HepG2 (cell line): ENCODE results near the gene NINL. TPM values are rescaled to one million over a fixed set of nuclear protein-coding genes. Genes with fewer than 3 reads are reported as not detected.

Experiments
- ATM ChIP-seq: fragments of 450-650 bp; IDR thresholded peaks from 2 replicates; pipeline ENCODE4 v1.7.1; 2017; ENCODE audit warnings: mild to moderate bottlenecking, borderline replicate concordance
- CBX2 ChIP-seq, 2 experiments: fragments of 200-600 bp in 1 of 2; sonication (generic); formaldehyde crosslinking in 1 of 2; IDR thresholded peaks; 2 replicates each; pipeline versions ENCODE4 v1.7.0 to v1.8.1; 2018 to 2022; ENCODE audit warnings: low read depth in 2 of 2, low read length in 1 of 2, mild to moderate bottlenecking in 1 of 2, missing genetic modification reagents in 1 of 2
- FLYWCH1 ChIP-seq: sonication (generic); formaldehyde crosslinking; IDR thresholded peaks from 2 replicates; pipeline ENCODE4 v1.8.1; 2023; ENCODE audit warnings: mild to moderate bottlenecking, missing genetic modification reagents
- GPN1 ChIP-seq: sonication (generic); formaldehyde crosslinking; IDR thresholded peaks from 2 replicates; pipeline ENCODE4 v1.5.1; 2020; ENCODE audit warnings: missing genetic modification reagents, borderline replicate concordance
- KLF12 ChIP-seq: sonication (generic); formaldehyde crosslinking; IDR thresholded peaks from 2 replicates; pipeline ENCODE4 v1.4.0; 2020; ENCODE audit warnings: missing genetic modification reagents, borderline replicate concordance
- NRL ChIP-seq: sonication (generic); formaldehyde crosslinking; IDR thresholded peaks from 2 replicates; pipeline ENCODE4 v1.5.0; 2020; ENCODE audit warnings: missing genetic modification reagents, mild to moderate bottlenecking, moderate library complexity, borderline replicate concordance
- TARDBP ChIP-seq: sonication (generic); formaldehyde crosslinking; IDR thresholded peaks from 2 replicates; pipeline ENCODE4 v1.8.0; 2022; ENCODE audit warnings: mild to moderate bottlenecking, missing genetic modification reagents
- THAP11 ChIP-seq: IDR thresholded peaks from 2 replicates; pipeline ENCODE4 v1.6.1; 2016; ENCODE audit warnings: missing biosample characterization, missing genetic modification reagents
- TP53 ChIP-seq: sonication (generic); formaldehyde crosslinking; conservative IDR thresholded peaks from 2 replicates; pipeline ENCODE4 v1.4.0; 2020; ENCODE audit warnings: missing genetic modification reagents
- TSC22D2 ChIP-seq: sonication (generic); formaldehyde crosslinking; IDR thresholded peaks from 2 replicates; pipeline ENCODE4 v1.5.1; 2020; ENCODE audit warnings: missing genetic modification reagents, mild to moderate bottlenecking, borderline replicate concordance
- ZNF383 ChIP-seq: sonication (generic); formaldehyde crosslinking; IDR thresholded peaks from 2 replicates; pipeline ENCODE4 v1.4.0; 2020; ENCODE audit warnings: missing genetic modification reagents, mild to moderate bottlenecking, borderline replicate concordance
- ZNF775 ChIP-seq: sonication (generic); formaldehyde crosslinking; IDR thresholded peaks from 2 replicates; pipeline ENCODE4 v1.4.0; 2020; ENCODE audit warnings: missing genetic modification reagents, mild to moderate bottlenecking, moderate library complexity, borderline replicate concordance
- polyA plus RNA-seq, 8 experiments: library from polyadenylated mRNA; depleted of rRNA in 3 of 8; stranded (reverse) in 7 of 8; unstranded in 1 of 8; fragments of >200 nt; fragmentation: Illumina TruSeq in 4 of 8; extraction: Trizol in 4 of 8; gene quantifications; 2 replicates each; pipeline versions ENCODE4 v1.2.1 to v1.2.3, GENCODE V29; 2011 to 2016; ENCODE audit warnings: low read depth in 4 of 8, missing spikeins in 1 of 8, mixed read lengths in 1 of 8; ENCODE audit not compliant: insufficient read depth in 1 of 8
- total RNA-seq, 5 experiments: library from RNA; depleted of rRNA; stranded (reverse); fragments of >200 nt; fragmentation: Illumina TruSeq; extraction: Trizol; gene quantifications; 2 replicates each; pipeline ENCODE4 v1.2.3, GENCODE V29; 2016; ENCODE audit warnings: low read depth in 1 of 5
- TF ChIP-seq, protein P1 (sequence below): IDR thresholded peaks from 2 replicates; pipeline ENCODE4 v1.6.1; 2016; ENCODE audit warnings: low read depth, control low read depth
- TF ChIP-seq, protein P2 (sequence below): sonication (generic); formaldehyde crosslinking; IDR thresholded peaks from 2 replicates; pipeline ENCODE4 v1.8.1; 2023; ENCODE audit warnings: missing genetic modification reagents, inconsistent platforms, borderline replicate concordance
- TF ChIP-seq, protein P3 (sequence below): sonication (generic); formaldehyde crosslinking; IDR thresholded peaks from 2 replicates; pipeline ENCODE4 v1.4.0; 2020; ENCODE audit warnings: missing genetic modification reagents, borderline replicate concordance
- TF ChIP-seq, protein P4 (sequence below): sonication (generic); formaldehyde crosslinking; IDR thresholded peaks from 2 replicates; pipeline ENCODE4 v1.5.0; 2020; ENCODE audit warnings: mild to moderate bottlenecking, missing genetic modification reagents
- TF ChIP-seq, protein P5 (sequence below): sonication (generic); formaldehyde crosslinking; IDR thresholded peaks from 2 replicates; pipeline ENCODE4 v1.4.0; 2020; ENCODE audit warnings: mild to moderate bottlenecking, missing genetic modification reagents

NINL gene
- total and polyA plus RNA-seq, 2 of the 13 experiments (the other 11 are each of a cell fraction or from before 2014, with no cell fraction given): 32.3 to 34.3 TPM

DNA sequence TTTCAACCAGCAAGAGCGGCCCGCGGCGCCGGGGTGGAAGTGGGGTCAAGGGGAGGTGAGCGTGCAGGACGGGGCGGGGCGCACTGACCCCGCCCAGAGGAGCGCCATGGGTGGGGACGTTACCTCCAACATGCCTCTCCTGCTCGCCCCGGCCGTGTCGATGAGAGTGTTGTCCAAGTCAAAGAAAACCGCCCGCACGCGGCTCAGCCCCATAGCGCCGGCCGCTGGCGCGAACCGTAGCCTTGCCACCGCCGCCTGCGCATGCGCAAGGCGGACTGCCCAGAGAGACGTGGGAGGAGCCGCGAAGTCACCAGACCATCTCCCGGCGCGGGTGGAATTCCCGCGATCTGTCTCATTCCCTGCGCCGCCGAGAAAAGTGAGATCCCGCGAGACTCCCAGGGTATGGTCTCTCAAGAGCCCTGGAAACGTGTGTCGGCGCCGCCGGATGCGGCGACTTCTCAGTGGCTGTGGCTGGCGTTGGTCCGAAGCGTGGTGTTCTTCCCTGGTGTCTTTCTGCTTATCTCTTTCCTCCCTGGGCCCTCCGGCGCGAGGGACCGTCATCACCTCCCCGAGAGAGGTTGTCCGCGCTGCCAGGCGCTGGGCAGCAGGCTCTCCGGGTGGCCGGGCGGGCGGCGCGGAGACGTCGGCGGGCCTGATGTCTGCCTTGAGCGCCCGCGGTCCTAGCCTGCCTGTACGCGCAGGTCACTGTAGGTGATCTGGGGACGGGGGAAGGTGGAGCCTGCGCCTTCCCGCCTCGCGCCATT is 38.6 kb upstream of the NINL start, which contains the start of gene NANP (continued):
- TF ChIP-seq, protein P1, sequence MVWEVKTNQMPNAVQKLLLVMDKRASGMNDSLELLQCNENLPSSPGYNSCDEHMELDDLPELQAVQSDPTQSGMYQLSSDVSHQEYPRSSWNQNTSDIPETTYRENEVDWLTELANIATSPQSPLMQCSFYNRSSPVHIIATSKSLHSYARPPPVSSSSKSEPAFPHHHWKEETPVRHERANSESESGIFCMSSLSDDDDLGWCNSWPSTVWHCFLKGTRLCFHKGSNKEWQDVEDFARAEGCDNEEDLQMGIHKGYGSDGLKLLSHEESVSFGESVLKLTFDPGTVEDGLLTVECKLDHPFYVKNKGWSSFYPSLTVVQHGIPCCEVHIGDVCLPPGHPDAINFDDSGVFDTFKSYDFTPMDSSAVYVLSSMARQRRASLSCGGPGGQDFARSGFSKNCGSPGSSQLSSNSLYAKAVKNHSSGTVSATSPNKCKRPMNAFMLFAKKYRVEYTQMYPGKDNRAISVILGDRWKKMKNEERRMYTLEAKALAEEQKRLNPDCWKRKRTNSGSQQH: peak; percentile 84; the same call in 1 of the 2 replicates
- TF ChIP-seq CBX2 (IDR thresholded peaks at IDR 0.05; ENCODE audit: low read depth, low read length) (no peak), CBX2 (CRISPR knock-in tag; IDR thresholded peaks at IDR 0.05; ENCODE audit: low read depth) (peak; percentile 100), KLF12 (peak; percentile 69), THAP11 (CRISPR knock-in tag) (peak; percentile 91), FLYWCH1 (CRISPR knock-in tag) (peak; percentile 98), NRL (peak; percentile 100), ZNF383 (CRISPR knock-in tag) (no peak), TP53 (CRISPR knock-in tag) (peak; percentile 74; the same call in 1 of the 2 replicates), TSC22D2 (CRISPR knock-in tag) (peak; percentile 92; the same call in 1 of the 2 replicates), ZNF775 (CRISPR knock-in tag) (peak; percentile 82; the same call in 1 of the 2 replicates), GPN1 (peak; percentile 81; the same call in 1 of the 2 replicates), ATM (no peak), TARDBP (peak; percentile 89)
- TF ChIP-seq, protein P2, sequence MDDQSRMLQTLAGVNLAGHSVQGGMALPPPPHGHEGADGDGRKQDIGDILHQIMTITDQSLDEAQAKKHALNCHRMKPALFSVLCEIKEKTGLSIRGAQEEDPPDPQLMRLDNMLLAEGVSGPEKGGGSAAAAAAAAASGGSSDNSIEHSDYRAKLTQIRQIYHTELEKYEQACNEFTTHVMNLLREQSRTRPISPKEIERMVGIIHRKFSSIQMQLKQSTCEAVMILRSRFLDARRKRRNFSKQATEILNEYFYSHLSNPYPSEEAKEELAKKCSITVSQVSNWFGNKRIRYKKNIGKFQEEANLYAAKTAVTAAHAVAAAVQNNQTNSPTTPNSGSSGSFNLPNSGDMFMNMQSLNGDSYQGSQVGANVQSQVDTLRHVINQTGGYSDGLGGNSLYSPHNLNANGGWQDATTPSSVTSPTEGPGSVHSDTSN (CRISPR knock-in tag): peak; percentile 87; the same call in 1 of the 2 replicates
- TF ChIP-seq, protein P3, sequence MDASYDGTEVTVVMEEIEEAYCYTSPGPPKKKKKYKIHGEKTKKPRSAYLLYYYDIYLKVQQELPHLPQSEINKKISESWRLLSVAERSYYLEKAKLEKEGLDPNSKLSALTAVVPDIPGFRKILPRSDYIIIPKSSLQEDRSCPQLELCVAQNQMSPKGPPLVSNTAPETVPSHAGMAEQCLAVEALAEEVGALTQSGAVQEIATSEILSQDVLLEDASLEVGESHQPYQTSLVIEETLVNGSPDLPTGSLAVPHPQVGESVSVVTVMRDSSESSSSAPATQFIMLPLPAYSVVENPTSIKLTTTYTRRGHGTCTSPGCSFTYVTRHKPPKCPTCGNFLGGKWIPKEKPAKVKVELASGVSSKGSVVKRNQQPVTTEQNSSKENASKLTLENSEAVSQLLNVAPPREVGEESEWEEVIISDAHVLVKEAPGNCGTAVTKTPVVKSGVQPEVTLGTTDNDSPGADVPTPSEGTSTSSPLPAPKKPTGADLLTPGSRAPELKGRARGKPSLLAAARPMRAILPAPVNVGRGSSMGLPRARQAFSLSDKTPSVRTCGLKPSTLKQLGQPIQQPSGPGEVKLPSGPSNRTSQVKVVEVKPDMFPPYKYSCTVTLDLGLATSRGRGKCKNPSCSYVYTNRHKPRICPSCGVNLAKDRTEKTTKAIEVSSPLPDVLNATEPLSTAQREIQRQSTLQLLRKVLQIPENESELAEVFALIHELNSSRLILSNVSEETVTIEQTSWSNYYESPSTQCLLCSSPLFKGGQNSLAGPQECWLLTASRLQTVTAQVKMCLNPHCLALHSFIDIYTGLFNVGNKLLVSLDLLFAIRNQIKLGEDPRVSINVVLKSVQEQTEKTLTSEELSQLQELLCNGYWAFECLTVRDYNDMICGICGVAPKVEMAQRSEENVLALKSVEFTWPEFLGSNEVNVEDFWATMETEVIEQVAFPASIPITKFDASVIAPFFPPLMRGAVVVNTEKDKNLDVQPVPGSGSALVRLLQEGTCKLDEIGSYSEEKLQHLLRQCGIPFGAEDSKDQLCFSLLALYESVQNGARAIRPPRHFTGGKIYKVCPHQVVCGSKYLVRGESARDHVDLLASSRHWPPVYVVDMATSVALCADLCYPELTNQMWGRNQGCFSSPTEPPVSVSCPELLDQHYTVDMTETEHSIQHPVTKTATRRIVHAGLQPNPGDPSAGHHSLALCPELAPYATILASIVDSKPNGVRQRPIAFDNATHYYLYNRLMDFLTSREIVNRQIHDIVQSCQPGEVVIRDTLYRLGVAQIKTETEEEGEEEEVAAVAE: peak; percentile 95
- TF ChIP-seq, protein P4, sequence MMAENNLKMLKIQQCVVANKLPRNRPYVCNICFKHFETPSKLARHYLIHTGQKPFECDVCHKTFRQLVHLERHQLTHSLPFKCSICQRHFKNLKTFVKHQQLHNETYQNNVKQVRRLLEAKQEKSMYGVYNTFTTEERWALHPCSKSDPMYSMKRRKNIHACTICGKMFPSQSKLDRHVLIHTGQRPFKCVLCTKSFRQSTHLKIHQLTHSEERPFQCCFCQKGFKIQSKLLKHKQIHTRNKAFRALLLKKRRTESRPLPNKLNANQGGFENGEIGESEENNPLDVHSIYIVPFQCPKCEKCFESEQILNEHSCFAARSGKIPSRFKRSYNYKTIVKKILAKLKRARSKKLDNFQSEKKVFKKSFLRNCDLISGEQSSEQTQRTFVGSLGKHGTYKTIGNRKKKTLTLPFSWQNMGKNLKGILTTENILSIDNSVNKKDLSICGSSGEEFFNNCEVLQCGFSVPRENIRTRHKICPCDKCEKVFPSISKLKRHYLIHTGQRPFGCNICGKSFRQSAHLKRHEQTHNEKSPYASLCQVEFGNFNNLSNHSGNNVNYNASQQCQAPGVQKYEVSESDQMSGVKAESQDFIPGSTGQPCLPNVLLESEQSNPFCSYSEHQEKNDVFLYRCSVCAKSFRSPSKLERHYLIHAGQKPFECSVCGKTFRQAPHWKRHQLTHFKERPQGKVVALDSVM: peak; percentile 85
- TF ChIP-seq, protein P5, sequence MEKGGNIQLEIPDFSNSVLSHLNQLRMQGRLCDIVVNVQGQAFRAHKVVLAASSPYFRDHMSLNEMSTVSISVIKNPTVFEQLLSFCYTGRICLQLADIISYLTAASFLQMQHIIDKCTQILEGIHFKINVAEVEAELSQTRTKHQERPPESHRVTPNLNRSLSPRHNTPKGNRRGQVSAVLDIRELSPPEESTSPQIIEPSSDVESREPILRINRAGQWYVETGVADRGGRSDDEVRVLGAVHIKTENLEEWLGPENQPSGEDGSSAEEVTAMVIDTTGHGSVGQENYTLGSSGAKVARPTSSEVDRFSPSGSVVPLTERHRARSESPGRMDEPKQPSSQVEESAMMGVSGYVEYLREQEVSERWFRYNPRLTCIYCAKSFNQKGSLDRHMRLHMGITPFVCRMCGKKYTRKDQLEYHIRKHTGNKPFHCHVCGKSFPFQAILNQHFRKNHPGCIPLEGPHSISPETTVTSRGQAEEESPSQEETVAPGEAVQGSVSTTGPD: peak; percentile 68; the same call in 1 of the 2 replicates
